ENCODE results near the gene GSTM1.

- TF ChIP-seq POLR2A (IDR thresholded peaks at IDR 0.05) = no peak
- TF ChIP-seq, protein P1, sequence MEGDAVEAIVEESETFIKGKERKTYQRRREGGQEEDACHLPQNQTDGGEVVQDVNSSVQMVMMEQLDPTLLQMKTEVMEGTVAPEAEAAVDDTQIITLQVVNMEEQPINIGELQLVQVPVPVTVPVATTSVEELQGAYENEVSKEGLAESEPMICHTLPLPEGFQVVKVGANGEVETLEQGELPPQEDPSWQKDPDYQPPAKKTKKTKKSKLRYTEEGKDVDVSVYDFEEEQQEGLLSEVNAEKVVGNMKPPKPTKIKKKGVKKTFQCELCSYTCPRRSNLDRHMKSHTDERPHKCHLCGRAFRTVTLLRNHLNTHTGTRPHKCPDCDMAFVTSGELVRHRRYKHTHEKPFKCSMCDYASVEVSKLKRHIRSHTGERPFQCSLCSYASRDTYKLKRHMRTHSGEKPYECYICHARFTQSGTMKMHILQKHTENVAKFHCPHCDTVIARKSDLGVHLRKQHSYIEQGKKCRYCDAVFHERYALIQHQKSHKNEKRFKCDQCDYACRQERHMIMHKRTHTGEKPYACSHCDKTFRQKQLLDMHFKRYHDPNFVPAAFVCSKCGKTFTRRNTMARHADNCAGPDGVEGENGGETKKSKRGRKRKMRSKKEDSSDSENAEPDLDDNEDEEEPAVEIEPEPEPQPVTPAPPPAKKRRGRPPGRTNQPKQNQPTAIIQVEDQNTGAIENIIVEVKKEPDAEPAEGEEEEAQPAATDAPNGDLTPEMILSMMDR (IDR thresholded peaks at IDR 0.05) = no peak
These were observed 44.8 kb downstream of the GSTM1 start for GRCh38 chr1:109732390-109732881.

Measured in body of pancreas (tissue), 4 donors.